ENCODE results near the gene NME4.
A peak's percentile ranks its signal among the peaks of the same experiment; 100 is the strongest.
"Not testable (repeated sequence)": the region's sequence is repeated elsewhere in the genome, so short reads cannot be mapped to it uniquely, and the experiment has no call there.

The NME4 gene

GRCh38 chr16:359871-360697 lies 36.9 kb upstream of the NME4 start:
- peaks cover 3% of the 10 kb centered on the region for H3K4me1 Mint-ChIP-seq (ENCODE audit: low read depth)
- H3K27me3 Mint-ChIP-seq (ENCODE audit: low read depth): no peaks in the 10 kb centered on the region
- H3K27ac Mint-ChIP-seq: no peak overlapping the region
- no peaks in the 10 kb centered on the region for H3K36me3 Mint-ChIP-seq (ENCODE audit: low read depth)
- no peak for DNase-seq (ENCODE audit: low spot score)
- H3K4me3 Mint-ChIP-seq: no peak overlapping the region
- H3K9me3 Mint-ChIP-seq: no peaks in the 10 kb centered on the region

DNA sequence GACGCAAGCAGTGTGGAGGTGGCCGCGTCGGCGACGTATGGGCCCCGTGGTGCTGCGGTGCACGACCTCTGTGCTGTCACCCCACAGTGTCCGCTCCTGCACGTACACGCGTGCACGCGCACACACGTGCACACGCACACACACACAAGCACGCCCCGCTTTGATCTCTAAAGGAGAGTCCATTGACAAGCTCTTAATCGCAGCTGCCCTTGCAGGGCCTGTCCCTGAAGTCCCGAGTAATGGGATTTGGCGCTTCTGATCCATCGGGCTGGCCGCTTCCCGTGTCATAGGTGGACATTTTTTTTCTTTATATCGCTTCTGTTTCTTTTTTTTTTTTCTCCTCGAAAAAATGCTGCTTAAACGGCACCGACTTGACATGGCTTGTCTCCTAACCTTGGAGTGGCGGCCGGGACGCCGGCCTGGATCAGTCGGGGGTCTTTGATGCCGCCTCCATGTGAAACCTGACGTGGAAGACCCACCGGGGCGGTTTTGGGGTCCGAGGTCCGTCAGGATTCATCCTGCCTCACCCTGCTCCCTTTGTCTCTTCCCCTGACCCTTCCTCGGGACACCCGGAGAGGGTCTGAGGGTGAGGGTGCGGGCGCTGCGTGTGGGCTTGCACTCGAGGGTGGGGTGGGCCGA lies 36.2 kb upstream of the NME4 start:
- Mint-ChIP-seq H3K9me3 (no peaks in the 10 kb centered on the region), H3K36me3 (ENCODE audit: low read depth) (no peaks in the 10 kb centered on the region)

DNA sequence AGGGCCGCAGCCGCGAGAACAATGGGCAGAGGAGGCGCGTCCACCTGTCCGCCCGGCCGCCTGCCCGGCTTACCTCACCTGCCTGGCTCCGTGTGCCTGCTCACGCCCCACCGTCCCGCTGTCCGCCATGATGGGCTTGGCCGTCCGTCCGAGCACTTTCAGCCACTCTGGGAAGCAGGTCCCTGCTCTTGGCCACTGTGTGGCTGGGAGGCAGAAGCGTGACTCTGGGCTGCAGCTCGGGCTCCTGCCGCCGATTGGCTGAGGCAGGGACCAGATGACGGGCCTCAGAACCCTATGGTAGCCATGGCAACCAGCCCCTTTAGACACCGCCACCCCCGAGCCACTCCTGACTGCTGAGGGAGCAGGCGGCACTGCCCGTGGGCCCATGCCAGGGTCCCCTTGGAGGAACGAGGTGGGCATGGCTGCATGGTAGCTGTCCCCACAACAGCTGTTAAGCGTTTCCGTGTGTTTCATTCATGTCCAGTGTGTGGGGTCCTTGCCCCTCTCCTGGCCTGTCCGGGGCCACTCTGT lies 35.6 kb upstream of the NME4 start:
- no peak overlapping the region for H3K27ac Mint-ChIP-seq
- H3K4me1 Mint-ChIP-seq (ENCODE audit: low read depth): no peaks in the 10 kb centered on the region
- no peak for DNase-seq (ENCODE audit: low spot score)
- H3K9me3 Mint-ChIP-seq: no peaks in the 10 kb centered on the region
- H3K27me3 Mint-ChIP-seq (ENCODE audit: low read depth): no peaks in the 10 kb centered on the region
- no peak overlapping the region for H3K4me3 Mint-ChIP-seq
- H3K36me3 Mint-ChIP-seq (ENCODE audit: low read depth): no peaks in the 10 kb centered on the region

More for the DNA sequence above, 36.2 kb upstream of the NME4 start:
- no peak overlapping the region for H3K4me3 Mint-ChIP-seq
- no peaks in the 10 kb centered on the region for H3K27me3 Mint-ChIP-seq (ENCODE audit: low read depth)
- H3K27ac Mint-ChIP-seq: no peak overlapping the region
- DNase-seq (ENCODE audit: low spot score): no peak
- H3K4me1 Mint-ChIP-seq (ENCODE audit: low read depth): no peaks in the 10 kb centered on the region

- peak overlapping the region; percentile 21 for H3K4me3 Mint-ChIP-seq
- H3K27me3 Mint-ChIP-seq (ENCODE audit: low read depth): no peaks in the 10 kb centered on the region
- H3K9me3 Mint-ChIP-seq: no peaks in the 10 kb centered on the region
- H3K36me3 Mint-ChIP-seq (ENCODE audit: low read depth): peaks cover 2% of the 10 kb centered on the region
- H3K4me1 Mint-ChIP-seq (ENCODE audit: low read depth): no peaks in the 10 kb centered on the region
- DNase-seq (ENCODE audit: low spot score): peak; percentile 61
- H3K27ac Mint-ChIP-seq: peak overlapping the region; percentile 36
Measured at GRCh38 chr16:361872-362701, 34.9 kb upstream of the NME4 start.

DNA sequence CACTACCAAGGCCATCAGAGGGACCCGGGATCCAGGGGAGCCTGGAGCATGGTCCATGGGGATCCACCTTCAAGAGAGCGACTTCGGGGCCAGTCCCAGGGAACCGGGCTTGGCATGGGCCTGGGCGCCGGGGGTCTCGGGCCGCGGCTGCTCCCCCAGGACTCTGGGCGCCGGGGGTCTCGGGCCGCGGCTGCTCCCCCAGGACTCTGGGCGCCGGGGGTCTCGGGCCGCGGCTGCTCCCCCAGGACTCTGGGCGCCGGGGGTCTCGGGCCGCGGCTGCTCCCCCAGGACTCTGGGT lies 34.3 kb upstream of the NME4 start:
- H3K36me3 Mint-ChIP-seq (ENCODE audit: low read depth); H3K27ac Mint-ChIP-seq; H3K4me3 Mint-ChIP-seq; H3K27me3 Mint-ChIP-seq (ENCODE audit: low read depth); H3K9me3 Mint-ChIP-seq; H3K4me1 Mint-ChIP-seq (ENCODE audit: low read depth); DNase-seq (ENCODE audit: low spot score): not testable (repeated sequence)

DNA sequence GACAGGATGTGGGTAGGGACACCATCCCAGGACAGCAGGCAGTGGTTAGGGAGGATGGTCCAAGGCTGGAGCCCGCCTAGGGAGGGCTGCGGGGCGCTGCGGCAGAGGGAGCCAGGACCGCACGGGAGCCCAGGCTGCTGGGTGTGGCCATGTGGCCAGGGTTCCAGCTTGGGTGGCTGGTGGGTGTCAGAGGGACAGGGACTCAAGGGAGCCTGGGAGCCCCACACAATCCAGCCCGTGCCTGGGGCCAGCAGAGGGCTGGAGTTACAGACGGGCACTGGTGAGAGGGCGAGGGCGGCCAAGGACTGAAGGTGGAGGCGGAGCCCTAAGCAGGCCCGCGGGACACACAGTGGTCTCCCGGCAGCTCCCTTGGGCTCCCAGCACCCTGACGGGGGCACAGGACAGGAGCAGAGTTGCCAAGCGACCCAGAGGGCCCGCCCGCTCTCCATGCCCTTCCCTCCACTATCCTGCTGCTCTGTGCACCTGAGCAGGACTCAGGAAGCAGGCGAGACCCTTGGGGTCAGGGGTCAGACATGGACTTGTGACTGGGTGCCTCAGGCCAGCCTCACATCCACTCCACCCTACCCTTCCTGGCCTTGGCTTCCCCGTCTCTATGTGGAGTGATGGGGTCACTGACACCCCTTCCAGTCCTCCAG lies 33.8 kb upstream of the NME4 start:
- H3K27me3 Mint-ChIP-seq (ENCODE audit: low read depth): no peaks in the 10 kb centered on the region
- no peak overlapping the region for H3K4me3 Mint-ChIP-seq
- no peak for DNase-seq (ENCODE audit: low spot score)
- H3K27ac Mint-ChIP-seq: no peak overlapping the region
- no peaks in the 10 kb centered on the region for H3K9me3 Mint-ChIP-seq
- H3K4me1 Mint-ChIP-seq (ENCODE audit: low read depth): no peaks in the 10 kb centered on the region
- peaks cover 9% of the 10 kb centered on the region for H3K36me3 Mint-ChIP-seq (ENCODE audit: low read depth)

- Mint-ChIP-seq H3K4me1 (ENCODE audit: low read depth) (no peaks in the 10 kb centered on the region), H3K27ac (no peak overlapping the region), H3K36me3 (ENCODE audit: low read depth) (peaks cover 10% of the 10 kb centered on the region), H3K27me3 (ENCODE audit: low read depth) (no peaks in the 10 kb centered on the region), H3K9me3 (no peaks in the 10 kb centered on the region), H3K4me3 (no peak overlapping the region)
- no peak for DNase-seq (ENCODE audit: low spot score)
Measured at GRCh38 chr16:363766-364490, 33.1 kb upstream of the NME4 start.

DNA sequence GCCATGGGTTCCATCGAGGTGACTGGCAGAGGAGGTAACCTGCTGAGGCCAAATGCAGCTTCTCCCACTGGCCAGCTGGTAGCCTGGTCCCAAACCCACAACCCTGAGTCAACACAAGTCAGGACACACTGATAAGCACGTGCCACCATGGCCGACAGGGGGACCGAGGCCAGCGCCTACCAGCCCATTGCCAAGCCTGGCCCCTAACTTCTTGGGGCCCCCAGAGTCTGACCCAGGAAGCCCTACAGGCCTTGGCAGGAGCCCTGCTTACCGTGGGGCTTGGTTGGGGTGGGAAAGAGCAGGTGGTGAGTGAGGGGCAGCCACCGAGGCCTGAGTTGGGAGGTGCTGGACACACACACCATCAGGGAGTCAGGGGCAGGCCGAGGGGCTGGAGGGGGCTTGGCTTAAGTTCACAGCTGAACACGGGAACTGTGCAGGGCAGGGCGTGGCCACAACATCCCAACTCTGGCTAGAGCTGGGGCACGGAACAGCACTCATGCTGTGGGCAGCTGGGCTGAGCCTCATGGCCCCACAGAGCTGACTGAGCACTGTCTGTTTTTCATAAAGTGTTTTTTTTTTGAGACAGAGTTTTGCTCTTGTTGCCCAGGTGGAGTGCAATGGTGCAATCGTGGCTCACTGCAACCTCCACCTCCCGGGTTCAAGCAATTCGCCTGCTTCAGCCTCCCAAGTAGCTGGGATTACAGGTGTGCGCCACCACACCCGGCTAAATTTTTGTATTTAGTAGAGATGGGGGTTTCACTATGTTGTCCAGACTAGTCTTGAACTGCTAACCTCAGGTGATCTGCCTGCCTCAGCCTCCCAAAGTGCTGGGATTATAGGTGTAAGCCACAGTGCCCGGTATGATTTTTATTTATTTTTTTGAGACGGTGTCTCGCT lies 32.2 kb upstream of the NME4 start:
- Mint-ChIP-seq H3K27ac (no peak overlapping the region), H3K4me1 (ENCODE audit: low read depth) (peaks cover 5% of the 10 kb centered on the region), H3K36me3 (ENCODE audit: low read depth) (peaks cover 12% of the 10 kb centered on the region), H3K27me3 (ENCODE audit: low read depth) (no peaks in the 10 kb centered on the region), H3K4me3 (no peak overlapping the region), H3K9me3 (no peaks in the 10 kb centered on the region)
- no peak for DNase-seq (ENCODE audit: low spot score)

DNA sequence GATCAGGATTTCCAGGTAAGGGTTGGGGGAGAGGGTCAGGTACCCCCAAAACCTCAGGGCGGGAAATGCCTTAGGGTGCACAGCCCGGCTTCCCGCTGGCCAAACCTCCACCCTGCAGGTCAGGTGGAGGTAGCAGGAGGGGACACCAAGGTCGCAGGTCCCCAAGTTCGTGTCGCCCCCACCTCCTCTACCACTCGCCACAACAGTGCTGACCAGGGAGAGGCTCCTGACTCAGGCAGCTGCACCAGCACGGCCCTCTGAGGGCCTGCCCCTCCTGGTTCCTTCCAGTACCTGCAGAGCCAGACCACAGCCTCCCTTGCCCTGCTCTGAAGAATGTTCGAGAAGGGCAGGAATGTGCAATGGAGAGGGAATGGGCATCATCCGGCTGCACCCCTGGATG lies 30.5 kb upstream of the NME4 start:
- Mint-ChIP-seq H3K9me3 (no peaks in the 10 kb centered on the region), H3K36me3 (ENCODE audit: low read depth) (peaks cover 15% of the 10 kb centered on the region)

GRCh38 chr16:367333-367903 lies 29.6 kb upstream of the NME4 start:
- H3K9me3 Mint-ChIP-seq: no peaks in the 10 kb centered on the region
- peaks cover 14% of the 10 kb centered on the region for H3K4me1 Mint-ChIP-seq (ENCODE audit: low read depth)
- no peak for DNase-seq (ENCODE audit: low spot score)
- peak overlapping the region; percentile 26 for H3K4me3 Mint-ChIP-seq
- H3K27ac Mint-ChIP-seq: no peak overlapping the region
- no peaks in the 10 kb centered on the region for H3K27me3 Mint-ChIP-seq (ENCODE audit: low read depth)
- peaks cover 18% of the 10 kb centered on the region for H3K36me3 Mint-ChIP-seq (ENCODE audit: low read depth)

More for the DNA sequence above, 30.5 kb upstream of the NME4 start:
- Mint-ChIP-seq H3K4me1 (ENCODE audit: low read depth) (peaks cover 14% of the 10 kb centered on the region), H3K27me3 (ENCODE audit: low read depth) (no peaks in the 10 kb centered on the region), H3K27ac (no peak overlapping the region), H3K4me3 (no peak overlapping the region)
- no peak for DNase-seq (ENCODE audit: low spot score)

GRCh38 chr16:368388-369158 lies 28.4 kb upstream of the NME4 start:
- Mint-ChIP-seq H3K27ac (no peak overlapping the region), H3K4me3 (no peak overlapping the region), H3K4me1 (ENCODE audit: low read depth) (peaks cover 14% of the 10 kb centered on the region), H3K27me3 (ENCODE audit: low read depth) (no peaks in the 10 kb centered on the region), H3K36me3 (ENCODE audit: low read depth) (peaks cover 18% of the 10 kb centered on the region), H3K9me3 (no peaks in the 10 kb centered on the region)
- no peak for DNase-seq (ENCODE audit: low spot score)

Data from T-helper 2 cell treated with Interferon-gamma antibody and Interleukin-4, amounts not matched to agents 5 μg/mL and 100 μg/mL, for 36 hours (primary cell).